Ammon's horn (tissue), 1 donor: ENCODE results near the gene SIK3.
"Not testable (repeated sequence)": the region's sequence is repeated elsewhere in the genome, so short reads cannot be mapped to it uniquely, and the experiment has no call there.

Source experiments
- DNase-seq: peaks from one replicate; pipeline ENCODE4 v3.0.0-alpha.2; 2016; ENCODE audit warnings: low spot score

SIK3 gene

DNA sequence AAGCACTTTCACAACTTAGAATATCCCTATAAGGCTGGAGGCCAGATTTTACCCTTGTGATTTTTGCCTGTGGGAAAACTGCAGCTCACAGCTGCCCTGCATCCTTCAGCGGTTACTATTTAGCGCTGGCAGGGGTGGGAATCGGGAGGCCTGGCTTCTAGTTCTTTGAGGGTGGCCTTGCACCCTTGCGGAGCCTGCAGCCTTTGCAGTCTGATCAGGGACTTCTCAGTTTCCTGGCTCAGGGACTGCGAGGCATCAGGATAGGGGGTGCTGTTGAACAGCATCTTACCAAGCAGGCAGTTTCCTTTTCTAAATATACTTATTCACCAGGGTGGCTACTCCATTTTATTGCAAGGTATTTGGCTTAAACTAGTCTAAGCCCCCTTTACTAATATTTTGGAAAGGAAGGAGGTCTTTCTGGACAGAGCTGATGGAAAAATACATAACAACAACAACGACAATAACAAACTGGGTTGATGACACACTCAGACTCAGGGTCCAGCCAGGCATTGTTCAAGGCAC is 257.9 kb downstream of the SIK3 start:
- peak; percentile 61 for DNase-seq

DNA sequence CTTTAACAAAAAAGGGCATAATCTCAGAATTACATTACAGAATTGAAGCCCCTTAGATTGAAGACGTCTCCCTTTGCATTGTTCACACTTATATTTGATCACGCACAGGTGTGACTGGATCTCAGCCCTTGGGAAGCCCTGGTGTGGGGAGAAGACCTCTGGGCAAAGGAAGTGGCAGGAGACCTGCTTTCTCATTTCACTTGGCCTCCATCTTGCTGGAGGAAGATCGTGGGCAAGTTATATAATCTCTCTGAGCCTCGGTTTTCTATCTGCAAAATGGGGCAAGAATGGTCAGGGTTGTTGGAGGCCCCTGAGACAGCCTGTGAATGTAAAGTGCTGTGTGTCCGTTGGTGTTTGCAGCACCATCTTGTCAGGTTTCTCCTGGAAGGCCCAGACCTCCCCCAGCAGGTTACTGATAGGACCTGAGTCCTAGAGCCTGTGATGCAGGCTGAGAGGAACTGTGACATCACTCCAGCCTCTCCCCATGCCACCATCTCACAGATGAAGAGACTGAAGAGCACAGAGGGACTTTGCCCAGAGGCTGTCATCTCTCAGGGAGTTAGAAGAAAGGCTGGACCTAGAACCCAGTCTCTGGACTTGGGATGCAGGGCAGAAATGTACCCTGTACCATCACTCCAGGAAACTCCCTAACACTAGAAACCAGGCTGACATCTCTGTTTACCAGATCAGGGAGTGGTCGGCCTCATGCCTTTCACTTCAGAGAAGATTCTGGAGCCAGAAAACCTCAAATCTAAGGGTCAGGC is 259.7 kb downstream of the SIK3 start:
- DNase-seq: no peak

DNA sequence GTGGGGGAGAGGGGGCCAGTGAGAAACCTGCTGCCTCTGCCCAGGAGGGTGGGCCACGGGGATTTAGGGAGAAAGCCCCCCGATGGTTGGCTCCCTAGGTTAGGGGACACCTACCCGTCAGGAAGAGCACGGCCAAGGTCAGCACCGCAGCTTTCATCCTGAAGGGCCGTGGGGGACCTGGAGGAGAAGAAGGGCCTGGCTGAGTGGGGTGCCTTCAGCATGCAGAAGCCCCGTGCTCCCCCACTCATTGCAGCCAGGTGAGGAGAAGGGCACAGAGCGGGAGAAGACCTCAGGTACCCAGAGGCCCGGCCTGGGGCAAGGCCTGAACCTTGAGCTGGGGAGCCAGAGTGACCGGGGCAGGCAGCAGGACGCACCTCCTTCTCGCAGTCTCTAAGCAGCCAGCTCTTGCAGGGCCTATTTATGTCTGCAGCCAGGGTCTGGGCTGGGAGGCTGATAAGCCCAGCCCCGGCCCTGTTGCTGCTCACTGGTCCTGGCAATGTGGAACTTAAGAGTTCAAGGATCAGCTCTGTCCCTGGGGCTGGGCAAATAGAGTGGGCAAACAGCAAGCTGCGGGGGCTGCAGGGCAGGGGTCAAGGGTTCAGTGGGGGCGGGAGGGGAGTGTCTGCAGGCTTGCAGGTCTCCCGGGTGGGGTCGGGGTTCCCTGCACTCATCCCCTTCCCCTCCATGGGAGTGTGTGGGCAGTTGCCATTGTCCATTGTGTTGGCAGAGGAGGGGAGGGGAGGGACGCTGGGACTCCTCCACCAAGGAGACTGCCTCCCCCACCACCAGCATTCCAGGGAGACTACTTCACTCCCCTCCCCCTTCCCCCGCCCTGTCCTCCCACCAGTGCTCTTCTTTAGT is 260.8 kb downstream of the SIK3 start, which contains the start of gene APOA1:
Gene APOA1 (minus strand): TSS at position 392 of the 861 bp plus-strand sequence. CDS start 235 bp downstream, at position 157.
- DNase-seq: no peak

DNA sequence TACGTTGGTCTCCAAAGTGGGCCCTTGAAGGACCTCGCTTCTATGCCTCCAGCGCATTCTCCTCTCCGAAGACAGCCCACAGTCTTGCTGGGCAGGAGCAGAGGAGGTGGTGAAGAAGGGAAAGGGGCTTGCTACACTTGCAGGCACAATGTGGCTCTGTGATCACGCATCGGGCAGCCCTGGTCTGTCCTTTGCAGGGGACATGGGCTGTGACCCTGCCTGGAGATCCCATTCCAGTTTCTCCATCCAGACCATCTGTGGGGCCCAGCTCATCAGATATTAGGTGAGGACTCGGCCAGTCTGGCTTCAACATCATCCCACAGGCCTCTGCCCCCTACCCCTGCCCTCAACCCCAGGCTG is 261.6 kb downstream of the SIK3 start:
- DNase-seq: no peak

DNA sequence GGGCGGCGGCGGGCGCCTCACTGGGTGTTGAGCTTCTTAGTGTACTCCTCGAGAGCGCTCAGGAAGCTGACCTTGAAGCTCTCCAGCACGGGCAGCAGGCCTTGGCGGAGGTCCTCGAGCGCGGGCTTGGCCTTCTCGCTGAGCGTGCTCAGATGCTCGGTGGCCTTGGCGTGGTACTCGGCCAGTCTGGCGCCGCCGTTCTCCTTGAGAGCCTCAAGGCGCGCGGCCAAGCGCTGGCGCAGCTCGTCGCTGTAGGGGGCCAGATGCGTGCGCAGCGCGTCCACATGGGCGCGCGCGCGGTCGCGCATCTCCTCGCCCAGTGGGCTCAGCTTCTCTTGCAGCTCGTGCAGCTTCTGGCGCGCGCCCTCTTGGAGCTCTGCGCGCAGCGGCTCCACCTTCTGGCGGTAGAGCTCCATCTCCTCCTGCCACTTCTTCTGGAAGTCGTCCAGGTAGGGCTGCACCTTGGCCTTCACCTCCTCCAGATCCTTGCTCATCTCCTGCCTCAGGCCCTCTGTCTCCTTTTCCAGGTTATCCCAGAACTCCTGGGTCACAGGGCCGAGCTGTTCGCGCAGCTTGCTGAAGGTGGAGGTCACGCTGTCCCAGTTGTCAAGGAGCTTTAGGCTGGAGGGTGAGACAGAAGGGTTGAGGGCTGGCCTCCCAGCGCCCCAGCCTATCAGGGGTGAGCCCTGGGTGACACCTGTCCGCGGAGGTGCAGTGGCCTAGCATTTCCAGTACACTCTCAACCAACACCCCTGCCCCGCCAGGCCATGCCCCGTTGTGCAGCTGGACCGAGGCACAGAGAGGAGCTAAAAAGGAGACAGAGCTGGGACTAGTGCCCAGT is 262.2 kb downstream of the SIK3 start:
- DNase-seq: peak; percentile 88

DNA sequence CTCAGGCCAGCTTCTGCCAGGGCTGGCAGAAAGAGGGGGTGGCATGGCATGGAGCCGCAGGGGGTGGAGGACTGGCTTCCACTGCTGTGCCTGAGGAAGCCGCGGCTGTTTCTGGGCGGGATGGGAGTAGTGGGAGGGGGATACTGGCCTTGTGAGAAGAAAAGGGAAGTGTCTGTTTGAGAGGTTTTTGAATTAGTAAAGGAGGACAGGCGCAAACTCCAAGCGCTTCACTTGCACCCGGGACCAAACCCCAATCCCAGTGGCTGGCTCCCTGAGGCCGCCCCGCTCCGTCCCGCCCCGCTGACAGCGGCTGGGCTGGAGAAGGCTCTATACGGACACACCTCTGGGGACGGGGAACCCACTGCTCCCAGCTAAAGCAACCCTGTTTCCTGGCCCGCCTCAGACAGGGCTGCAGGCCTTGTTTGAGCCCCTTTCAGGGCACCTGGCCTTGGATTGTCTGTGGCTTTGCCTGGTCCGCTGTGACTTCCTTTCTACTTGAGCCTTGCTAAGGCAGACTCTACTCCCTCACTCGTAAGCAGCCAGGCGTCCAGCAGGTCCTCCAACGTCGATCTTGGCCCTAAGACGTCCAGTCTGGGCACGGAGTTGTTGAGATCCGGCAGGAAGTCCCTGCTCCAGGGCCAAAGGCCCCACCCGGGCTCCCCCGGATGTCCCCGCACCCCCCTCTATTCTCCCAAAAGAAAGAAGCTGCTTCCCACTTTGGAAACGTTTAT is 263.0 kb downstream of the SIK3 start:
- no peak for DNase-seq

DNA sequence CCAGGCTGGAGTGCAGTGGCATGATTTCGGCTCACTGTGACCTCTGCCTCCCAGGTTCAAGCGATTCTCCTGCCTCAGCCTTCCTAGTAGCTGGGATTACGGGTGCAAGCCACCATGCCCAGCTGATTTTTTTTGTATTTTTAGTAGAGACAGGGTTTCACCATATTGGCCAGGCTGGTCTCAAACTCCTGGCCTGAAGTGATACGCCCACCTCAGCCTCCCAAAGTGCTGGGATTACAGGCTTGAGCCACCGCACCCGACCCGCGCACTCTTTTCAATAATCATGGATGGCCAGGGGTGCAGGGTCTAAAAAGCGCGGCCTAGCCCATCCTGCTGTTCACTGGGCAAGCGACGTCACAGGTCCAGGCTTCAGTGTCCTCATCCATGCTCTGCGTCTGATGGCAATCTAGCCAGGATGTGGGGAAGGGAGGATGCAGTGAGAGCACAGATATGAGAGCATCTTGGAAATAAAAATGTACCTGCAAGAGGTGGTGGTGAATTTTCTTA is 263.6 kb downstream of the SIK3 start:
- not testable (repeated sequence) for DNase-seq

DNA sequence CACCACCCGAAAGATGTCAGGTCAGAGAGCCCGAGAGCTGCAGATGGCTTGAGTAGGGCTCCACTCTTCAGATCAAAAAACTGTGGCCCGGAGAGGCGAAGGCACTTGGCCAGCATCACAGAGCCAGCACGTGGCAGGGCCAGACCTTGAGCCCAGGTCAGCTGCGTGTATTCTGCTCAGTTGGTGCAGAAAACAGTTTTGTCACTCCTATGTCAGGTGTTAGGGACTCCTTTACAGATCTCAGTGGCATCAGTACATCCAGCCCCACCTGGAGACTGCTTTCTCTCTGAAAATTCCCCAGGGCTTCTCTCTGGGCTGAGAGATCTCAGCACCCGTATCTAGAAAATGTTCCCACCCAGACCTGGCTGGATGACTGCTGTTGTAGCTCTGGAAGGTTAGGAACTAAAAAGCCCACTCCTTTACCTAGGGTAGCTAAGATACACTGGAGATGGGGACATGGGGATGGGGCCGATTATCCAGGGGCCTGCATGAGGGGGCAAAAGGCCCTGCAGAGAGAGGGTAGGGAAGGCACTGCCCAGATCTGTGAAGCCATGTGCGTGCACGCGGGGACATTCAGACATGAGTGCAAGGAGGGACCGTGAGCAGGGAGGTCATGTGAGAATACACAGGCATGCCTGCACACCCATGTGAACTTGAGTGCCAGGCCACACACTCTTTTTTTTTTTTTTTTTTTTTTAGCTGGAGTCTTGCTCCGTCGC is 264.3 kb downstream of the SIK3 start:
- no peak for DNase-seq

DNA sequence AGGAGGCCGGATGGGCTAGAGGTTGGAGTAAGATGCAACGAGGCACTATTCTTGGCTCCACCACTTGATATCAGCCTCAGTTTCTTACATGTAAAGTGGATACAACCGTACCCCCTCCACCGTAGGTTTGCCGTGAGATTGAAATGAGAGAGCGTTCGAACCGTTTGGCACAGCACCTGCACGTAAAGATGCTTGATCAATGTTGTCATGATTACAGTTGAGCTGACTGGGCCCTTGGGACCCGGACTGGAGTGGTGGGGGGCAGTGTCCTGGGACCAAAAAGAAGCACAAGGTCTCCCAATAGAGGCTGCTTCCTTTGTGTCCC is 264.8 kb downstream of the SIK3 start:
- no peak for DNase-seq

DNA sequence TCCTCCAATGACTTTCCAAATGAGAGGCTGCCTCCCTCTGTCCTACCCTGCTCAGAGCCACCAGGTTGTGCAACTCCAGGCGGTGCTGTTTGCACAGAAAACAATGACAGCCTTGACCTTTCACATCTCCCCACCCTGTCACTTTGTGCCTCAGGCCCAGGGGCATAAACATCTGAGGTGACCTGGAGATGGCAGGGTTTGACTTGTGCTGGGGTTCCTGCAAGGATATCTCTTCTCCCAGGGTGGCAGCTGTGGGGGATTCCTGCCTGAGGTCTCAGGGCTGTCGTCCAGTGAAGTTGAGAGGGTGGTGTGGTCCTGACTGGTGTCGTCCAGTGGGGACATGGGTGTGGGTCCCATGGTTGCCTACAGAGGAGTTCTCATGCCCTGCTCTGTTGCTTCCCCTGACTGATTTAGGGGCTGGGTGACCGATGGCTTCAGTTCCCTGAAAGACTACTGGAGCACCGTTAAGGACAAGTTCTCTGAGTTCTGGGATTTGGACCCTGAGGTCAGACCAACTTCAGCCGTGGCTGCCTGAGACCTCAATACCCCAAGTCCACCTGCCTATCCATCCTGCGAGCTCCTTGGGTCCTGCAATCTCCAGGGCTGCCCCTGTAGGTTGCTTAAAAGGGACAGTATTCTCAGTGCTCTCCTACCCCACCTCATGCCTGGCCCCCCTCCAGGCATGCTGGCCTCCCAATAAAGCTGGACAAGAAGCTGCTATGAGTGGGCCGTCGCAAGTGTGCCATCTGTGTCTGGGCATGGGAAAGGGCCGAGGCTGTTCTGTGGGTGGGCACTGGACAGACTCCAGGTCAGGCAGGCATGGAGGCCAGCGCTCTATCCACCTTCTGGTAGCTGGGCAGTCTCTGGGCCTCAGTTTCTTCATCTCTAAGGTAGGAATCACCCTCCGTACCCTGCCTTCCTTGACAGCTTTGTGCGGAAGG is 265.6 kb downstream of the SIK3 start:
- no peak for DNase-seq

DNA sequence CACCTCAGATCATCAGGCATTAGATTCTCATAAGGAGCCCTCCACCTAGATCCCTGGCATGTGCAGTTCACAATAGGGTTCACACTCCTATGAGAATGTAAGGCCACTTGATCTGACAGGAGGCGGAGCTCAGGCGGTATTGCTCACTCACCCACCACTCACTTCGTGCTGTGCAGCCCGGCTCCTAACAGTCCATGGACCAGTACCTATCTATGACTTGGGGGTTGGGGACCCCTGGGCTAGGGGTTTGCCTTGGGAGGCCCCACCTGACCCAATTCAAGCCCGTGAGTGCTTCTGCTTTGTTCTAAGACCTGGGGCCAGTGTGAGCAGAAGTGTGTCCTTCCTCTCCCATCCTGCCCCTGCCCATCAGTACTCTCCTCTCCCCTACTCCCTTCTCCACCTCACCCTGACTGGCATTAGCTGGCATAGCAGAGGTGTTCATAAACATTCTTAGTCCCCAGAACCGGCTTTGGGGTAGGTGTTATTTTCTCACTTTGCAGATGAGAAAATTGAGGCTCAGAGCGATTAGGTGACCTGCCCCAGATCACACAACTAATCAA is 266.4 kb downstream of the SIK3 start:
- no peak for DNase-seq

DNA sequence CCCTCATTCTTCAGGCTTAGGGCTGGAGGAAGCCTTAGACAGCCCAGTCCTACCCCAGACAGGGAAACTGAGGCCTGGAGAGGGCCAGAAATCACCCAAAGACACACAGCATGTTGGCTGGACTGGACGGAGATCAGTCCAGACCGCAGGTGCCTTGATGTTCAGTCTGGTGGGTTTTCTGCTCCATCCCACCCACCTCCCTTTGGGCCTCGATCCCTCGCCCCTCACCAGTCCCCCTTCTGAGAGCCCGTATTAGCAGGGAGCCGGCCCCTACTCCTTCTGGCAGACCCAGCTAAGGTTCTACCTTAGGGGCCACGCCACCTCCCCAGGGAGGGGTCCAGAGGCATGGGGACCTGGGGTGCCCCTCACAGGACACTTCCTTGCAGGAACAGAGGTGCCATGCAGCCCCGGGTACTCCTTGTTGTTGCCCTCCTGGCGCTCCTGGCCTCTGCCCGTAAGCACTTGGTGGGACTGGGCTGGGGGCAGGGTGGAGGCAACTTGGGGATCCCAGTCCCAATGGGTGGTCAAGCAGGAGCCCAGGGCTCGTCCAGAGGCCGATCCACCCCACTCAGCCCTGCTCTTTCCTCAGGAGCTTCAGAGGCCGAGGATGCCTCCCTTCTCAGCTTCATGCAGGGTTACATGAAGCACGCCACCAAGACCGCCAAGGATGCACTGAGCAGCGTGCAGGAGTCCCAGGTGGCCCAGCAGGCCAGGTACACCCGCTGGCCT is 267.9 kb downstream of the SIK3 start:
- DNase-seq: no peak

DNA sequence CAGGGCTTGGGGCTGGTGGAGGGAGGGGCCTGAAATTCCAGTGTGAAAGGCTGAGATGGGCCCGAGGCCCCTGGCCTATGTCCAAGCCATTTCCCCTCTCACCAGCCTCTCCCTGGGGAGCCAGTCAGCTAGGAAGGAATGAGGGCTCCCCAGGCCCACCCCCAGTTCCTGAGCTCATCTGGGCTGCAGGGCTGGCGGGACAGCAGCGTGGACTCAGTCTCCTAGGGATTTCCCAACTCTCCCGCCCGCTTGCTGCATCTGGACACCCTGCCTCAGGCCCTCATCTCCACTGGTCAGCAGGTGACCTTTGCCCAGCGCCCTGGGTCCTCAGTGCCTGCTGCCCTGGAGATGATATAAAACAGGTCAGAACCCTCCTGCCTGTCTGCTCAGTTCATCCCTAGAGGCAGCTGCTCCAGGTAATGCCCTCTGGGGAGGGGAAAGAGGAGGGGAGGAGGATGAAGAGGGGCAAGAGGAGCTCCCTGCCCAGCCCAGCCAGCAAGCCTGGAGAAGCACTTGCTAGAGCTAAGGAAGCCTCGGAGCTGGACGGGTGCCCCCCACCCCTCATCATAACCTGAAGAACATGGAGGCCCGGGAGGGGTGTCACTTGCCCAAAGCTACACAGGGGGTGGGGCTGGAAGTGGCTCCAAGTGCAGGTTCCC is 268.6 kb downstream of the SIK3 start, which contains the start of gene APOC3:
Gene APOC3 (plus strand): TSS at position 383 of the 659 bp plus-strand sequence. CDS start 676 bp downstream, outside the sequence.
- no peak for DNase-seq

DNA sequence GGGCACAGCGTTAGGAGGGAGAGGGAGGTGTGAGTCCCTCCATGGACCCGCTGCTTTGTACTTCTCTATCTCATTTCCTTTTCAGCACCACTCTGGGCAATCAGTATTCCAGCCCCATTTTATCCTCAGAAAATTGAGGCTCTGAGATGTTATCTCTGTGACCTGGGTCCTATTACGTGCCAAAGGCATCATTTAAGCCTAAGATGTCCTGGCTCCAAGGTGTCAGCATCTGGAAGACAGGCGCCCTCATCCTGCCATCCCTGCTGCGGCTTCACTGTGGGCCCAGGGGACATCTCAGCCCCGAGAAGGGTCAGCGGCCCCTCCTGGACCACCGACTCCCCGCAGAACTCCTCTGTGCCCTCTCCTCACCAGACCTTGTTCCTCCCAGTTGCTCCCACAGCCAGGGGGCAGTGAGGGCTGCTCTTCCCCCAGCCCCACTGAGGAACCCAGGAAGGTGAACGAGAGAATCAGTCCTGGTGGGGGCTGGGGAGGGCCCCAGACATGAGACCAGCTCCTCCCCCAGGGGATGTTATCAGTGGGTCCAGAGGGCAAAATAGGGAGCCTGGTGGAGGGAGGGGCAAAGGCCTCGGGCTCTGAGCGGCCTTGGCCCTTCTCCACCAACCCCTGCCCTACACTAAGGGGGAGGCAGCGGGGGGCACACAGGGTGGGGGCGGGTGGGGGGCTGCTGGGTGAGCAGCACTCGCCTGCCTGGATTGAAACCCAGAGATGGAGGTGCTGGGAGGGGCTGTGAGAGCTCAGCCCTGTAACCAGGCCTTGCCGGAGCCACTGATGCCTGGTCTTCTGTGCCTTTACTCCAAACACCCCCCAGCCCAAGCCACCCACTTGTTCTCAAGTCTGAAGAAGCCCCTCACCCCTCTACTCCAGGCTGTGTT is 269.4 kb downstream of the SIK3 start:
- no peak for DNase-seq

DNA sequence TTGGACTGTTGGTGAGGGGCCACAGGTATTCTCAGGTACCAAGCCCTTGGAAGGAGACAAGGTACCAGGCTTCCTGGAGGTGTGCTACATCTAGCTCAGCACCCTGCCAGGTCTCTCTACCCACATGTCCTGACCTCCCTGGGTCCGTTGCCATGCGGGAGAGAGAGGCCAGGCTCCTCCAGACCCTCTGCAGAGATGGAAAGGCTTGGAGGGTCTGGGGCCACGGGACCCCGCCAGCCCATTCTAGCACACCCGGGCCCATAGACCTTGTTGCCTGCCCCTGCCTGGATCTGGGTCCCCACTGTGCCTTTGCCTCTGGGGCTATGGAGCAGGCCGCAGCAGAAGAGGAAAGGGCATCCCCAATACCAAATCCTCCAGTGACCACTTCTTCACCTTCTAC is 270.8 kb downstream of the SIK3 start:
- DNase-seq: no peak

DNA sequence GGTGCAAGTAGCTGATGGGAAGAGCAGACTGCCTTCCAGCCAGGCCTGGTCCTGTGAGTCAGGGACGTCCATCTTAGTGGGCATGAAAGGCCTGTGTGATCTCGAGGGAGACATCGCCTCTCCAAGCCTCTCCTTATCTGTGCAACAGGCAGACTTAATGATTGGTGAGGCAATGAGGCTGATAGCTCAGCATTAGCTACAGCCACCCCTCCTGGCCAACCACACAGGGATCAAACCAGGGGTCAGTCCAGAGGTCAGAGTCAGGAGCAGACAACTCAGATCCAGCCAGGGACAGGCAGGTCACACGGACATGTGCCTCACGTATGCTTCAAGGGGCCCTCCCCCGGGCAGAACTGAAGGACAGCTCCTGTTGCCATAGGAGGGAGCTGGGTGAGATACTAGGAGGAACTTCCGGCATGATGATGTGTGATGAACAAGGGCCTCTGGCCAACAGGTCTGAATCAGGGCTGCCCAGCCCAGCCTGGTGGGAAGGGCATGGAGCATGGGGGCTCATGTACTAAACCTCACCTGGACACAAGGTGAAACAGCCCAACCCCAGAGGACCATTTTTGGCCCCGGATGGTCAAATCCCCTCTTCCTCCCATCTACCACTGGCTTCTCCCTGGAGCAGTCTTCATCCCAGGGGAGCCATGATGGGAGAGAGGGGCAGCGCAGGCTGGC is 271.3 kb downstream of the SIK3 start:
- DNase-seq: no peak
